ENCODE results near the gene KREMEN1. TPM values are rescaled to one million over a fixed set of nuclear protein-coding genes. Genes with fewer than 3 reads are reported as not detected.

The KREMEN1 gene
- total and polyA plus RNA-seq, 9 of the 15 experiments (the other 6 are each of a cell fraction or from before 2014, with no cell fraction given), result 0.69 to 11.5 (median 4.3) TPM

- Histone ChIP-seq H3K4me1 (replicated peaks in 1 of 2; ENCODE audit: control insufficient read depth in 2 of 2, insufficient read depth in 2 of 2, low read length in 2 of 2) (no peaks in the 10 kb centered on the region), H3K27me3 (ENCODE audit: control insufficient read depth in 2 of 2, insufficient read depth in 2 of 2, low read length in 2 of 2) (no peaks in the 10 kb centered on the region), H3K9me1 (ENCODE audit: control insufficient read depth, insufficient read depth, low read length) (no peaks in the 10 kb centered on the region), H4K20me1 (replicated peaks; ENCODE audit: control insufficient read depth, insufficient read depth, low read length) (no peaks in the 10 kb centered on the region), H3K79me2 (ENCODE audit: control insufficient read depth, insufficient read depth, low read length) (no peaks in the 10 kb centered on the region), H3K27ac (ENCODE audit: extremely low read depth, low read depth, low read length) (no peak overlapping the region), H3K9ac (ENCODE audit: insufficient read depth in 1 of 2, low read depth in 2 of 2, low read length in 2 of 2) (no peak overlapping the region), H3K4me2 (ENCODE audit: insufficient read depth, low read length) (no peak overlapping the region), H3K9me3 (replicated peaks; ENCODE audit: control insufficient read depth, insufficient read depth, low read depth, low read length) (no peaks in the 10 kb centered on the region), H2AFZ (ENCODE audit: low read depth, low read length) (no peak overlapping the region), H3K4me3 (no peak overlapping the region), H3K36me3 (ENCODE audit: control insufficient read depth, insufficient read depth, low read length) (no peaks in the 10 kb centered on the region)
- ChIA-PET POLR2A (interaction anchor here (0.7 to 0.9 kb wide), 2 partner anchors 79 to 196 kb away, joined by 3 read pairs; no protein-coding TSS in a partner anchor), CTCF (ENCODE audit: low intra/inter-chr PET ratio) (no interaction called here)
- FAIRE-seq, result no peak
- in situ Hi-C loops (cut with MboI), result no loop called here
- DNase-seq (ENCODE audit: extremely low read depth in 1 of 4, low spot score in 3 of 4), result no peak
- BruUV-seq (replicated peaks), result no TSS peak
- ATAC-seq, result no peak
- intact Hi-C loops (cut with micrococcal nuclease), result no loop called here
- 41% methylated on average over 8 of the region's 11 CpGs for WGBS (ENCODE audit: insufficient coverage, low coverage, missing lambda C conversion rate)
- TF ChIP-seq NUFIP1 (IDR thresholded peaks at IDR 0.05; ENCODE audit: partially characterized antibody) (no peak), TRIM28 (IDR thresholded peaks at IDR 0.05) (no peak), PHF8 (IDR thresholded peaks at IDR 0.05; ENCODE audit: borderline replicate concordance, low read length) (no peak), HDAC2 (IDR thresholded peaks at IDR 0.05) (no peak), FOXA3 (CRISPR knock-in tag; conservative IDR thresholded peaks at IDR 0.05 in 1 of 2, IDR thresholded peaks at IDR 0.05 in 1 of 2) (no peak), MAFG (tag; conservative IDR thresholded peaks at IDR 0.05) (no peak), RBM34 (IDR thresholded peaks at IDR 0.05; ENCODE audit: borderline replicate concordance, insufficient read depth, low read length) (no peak), ATF1 (CRISPR knock-in tag; IDR thresholded peaks at IDR 0.05) (no peak), ATF1 (tag; IDR thresholded peaks at IDR 0.05) (no peak), SIN3B (IDR thresholded peaks at IDR 0.05; ENCODE audit: low read depth) (no peak), ZHX1 (conservative IDR thresholded peaks at IDR 0.05; ENCODE audit: low read length) (no peak), SMARCA5 (IDR thresholded peaks at IDR 0.05) (no peak), ID3 (CRISPR knock-in tag; IDR thresholded peaks at IDR 0.05) (no peak), ID3 (tag; IDR thresholded peaks at IDR 0.05) (no peak), KDM2B (CRISPR knock-in tag; IDR thresholded peaks at IDR 0.05) (no peak), YY1 (IDR thresholded peaks at IDR 0.05; ENCODE audit: borderline replicate concordance in 1 of 3, control insufficient read depth in 1 of 3, extremely low read depth in 1 of 3, insufficient read depth in 3 of 3, insufficient read length in 1 of 3, insufficient replicate concordance in 2 of 3, low read depth in 1 of 3, low read length in 2 of 3) (no peak), BRF1 (IDR thresholded peaks at IDR 0.05; ENCODE audit: borderline replicate concordance, extremely low read depth, insufficient read length) (no peak), CBX2 (IDR thresholded peaks at IDR 0.05; ENCODE audit: insufficient read depth, low read length, poor library complexity, severe bottlenecking) (no peak)
Measured at GRCh38 chr22:29165321-29166060, 92.7 kb downstream of the KREMEN1 start.
